ENCODE data around the gene RRP7A. TPM values are rescaled to one million over a fixed set of nuclear protein-coding genes. Genes with fewer than 3 reads are reported as not detected.

Gene RRP7A
- total RNA-seq, 1 experiment from 2014 or later: 50.8 TPM

GRCh38 chr22:42473484-42474193 lies 46.0 kb downstream of the RRP7A start:
- H4K20me1 ChIP-seq (ENCODE audit: insufficient read depth): no peaks in the 10 kb centered on the region
- ATAC-seq: peak; percentile 97
- no peak overlapping the region for H3K4me3 ChIP-seq (replicated peaks in 1 of 2; ENCODE audit: low read depth in 1 of 2, low read length in 2 of 2)
- RAD21 ChIA-PET (ENCODE audit: low non-redundant PET in 1 of 2, low total read pairs in 2 of 2, uncharacterized antibody in 2 of 2, unreplicated experiment in 2 of 2): interaction anchor here in 1 of 2 experiments (1.4 kb wide), 1 partner anchor 29 kb away, joined by 3 read pairs; no protein-coding TSS in a partner anchor
- no peaks in the 10 kb centered on the region for H3K9me2 ChIP-seq (ENCODE audit: insufficient read depth)
- intact Hi-C loops (cut with micrococcal nuclease): loop anchor here (1.0 kb wide), 2 partner anchors 304 to 383 kb away; partner anchors contain the start of gene NDUFA6
- H3K27ac ChIP-seq (ENCODE audit: low read depth, low read length): no peak overlapping the region
- no peaks in the 10 kb centered on the region for H3K36me3 ChIP-seq (ENCODE audit: control insufficient read depth in 1 of 2, insufficient read depth in 2 of 2, low read length in 2 of 2)
- POLR2A ChIA-PET: interaction anchor here (0.6 to 0.8 kb wide), 2 partner anchors 141 to 543 kb away, joined by 3 read pairs; partner anchors contain the start of gene POLDIP3
- peak; percentile 73 for DNase-seq (ENCODE audit: low read depth, low spot score)
- no peaks in the 10 kb centered on the region for H3K79me2 ChIP-seq (ENCODE audit: insufficient read depth, low read length)
- CTCF ChIA-PET: interaction anchor here (0.6 to 1.7 kb wide), 8 partner anchors 11 to 383 kb away, joined by 3 to 9 read pairs (median 4); partner anchors contain the start of gene NDUFA6
- peaks cover 5% of the 10 kb centered on the region; the same call in 1 of the 2 replicates for H3K27me3 ChIP-seq (ENCODE audit: insufficient read depth, low read length)
- H2AFZ ChIP-seq (ENCODE audit: low read depth, low read length, poor library complexity, severe bottlenecking): peak overlapping the region; percentile 17
- H3K9me3 ChIP-seq (ENCODE audit: control insufficient read depth in 1 of 2, insufficient read depth in 1 of 2, low read depth in 1 of 2, low read length in 2 of 2): no peaks in the 10 kb centered on the region
- H3K4me1 ChIP-seq (ENCODE audit: control insufficient read depth in 1 of 2, insufficient read depth in 2 of 2, low read length in 2 of 2): no peaks in the 10 kb centered on the region
- BruUV-seq (replicated peaks): no TSS peak
- no peak overlapping the region for H3K9ac ChIP-seq (ENCODE audit: low read length)
- H3K4me2 ChIP-seq (ENCODE audit: low read length): no peak overlapping the region
- TF ChIP-seq POLR2AphosphoS5 (IDR thresholded peaks at IDR 0.05; ENCODE audit: low read depth, low read length) (no peak), ZBTB33 (IDR thresholded peaks at IDR 0.05; ENCODE audit: extremely low read depth, insufficient replicate concordance, low read length) (no peak), EGR1 (IDR thresholded peaks at IDR 0.05; ENCODE audit: low read depth) (no peak), TCF7L2 (IDR thresholded peaks at IDR 0.05; ENCODE audit: borderline replicate concordance, extremely low read depth, insufficient read depth, insufficient read length) (no peak), YY1 (IDR thresholded peaks at IDR 0.05; ENCODE audit: extremely low read depth, insufficient replicate concordance, low read depth, low read length) (no peak), POLR2A (IDR thresholded peaks at IDR 0.05; ENCODE audit: borderline replicate concordance, extremely low read depth, insufficient read depth, insufficient read length) (no peak), ATF3 (IDR thresholded peaks at IDR 0.05) (no peak), SRF (IDR thresholded peaks at IDR 0.05; ENCODE audit: low read depth) (no peak), JUND (IDR thresholded peaks at IDR 0.05) (no peak), RAD21 (IDR thresholded peaks at IDR 0.05; ENCODE audit: low read depth) (peak; percentile 67), MAX (IDR thresholded peaks at IDR 0.05) (peak; percentile 22; the same call in 1 of the 2 replicates), FOSL1 (IDR thresholded peaks at IDR 0.05; ENCODE audit: low read depth) (no peak), CEBPB (IDR thresholded peaks at IDR 0.05; ENCODE audit: low read depth) (peak; percentile 46), CTCF (IDR thresholded peaks at IDR 0.05 in 2 of 3, conservative IDR thresholded peaks at IDR 0.05 in 1 of 3; ENCODE audit: borderline replicate concordance in 1 of 3, insufficient read depth in 1 of 3, low read depth in 2 of 3, low read length in 2 of 3) (peak; percentile 55 to 80 (median 78); a peak in 5 of 6 replicates), ZNF274 (IDR thresholded peaks at IDR 0.05; ENCODE audit: low read depth, low read length) (no peak), SP1 (IDR thresholded peaks at IDR 0.05; ENCODE audit: low read depth) (no peak), EZH2 (IDR thresholded peaks at IDR 0.05) (no peak), ELF1 (IDR thresholded peaks at IDR 0.05; ENCODE audit: borderline replicate concordance, low read depth) (no peak), ZFX (IDR thresholded peaks at IDR 0.05) (no peak), SIN3A (IDR thresholded peaks at IDR 0.05; ENCODE audit: low read depth) (no peak)

Data from HCT116 (cell line).